NCI-H2029 (cell line): ENCODE data around the gene MARF1.
"Not testable (repeated sequence)": the region's sequence is repeated elsewhere in the genome, so short reads cannot be mapped to it uniquely, and the experiment has no call there.

Source experiments
- DNase-seq: peaks from one replicate; lab custom pipeline; 2025; lab: John Stamatoyannopoulos, UW

Gene MARF1

GRCh38 chr16:15653227-15653626, 10.3 kb upstream of the MARF1 start:
- peak; percentile 38 for DNase-seq

- no peak for DNase-seq
Measured at GRCh38 chr16:15652293-15653001, 9.5 kb upstream of the MARF1 start.

GRCh38 chr16:15650698-15651171, 7.8 kb upstream of the MARF1 start:
- DNase-seq, result no peak

GRCh38 chr16:15650019-15650697, 7.2 kb upstream of the MARF1 start, which contains the start of gene NDE1:
Gene NDE1 (plus strand): TSS chr16:15650245. CDS start chr16:15664779, 14,534 bp downstream.
- DNase-seq, result peak; percentile 78

DNA sequence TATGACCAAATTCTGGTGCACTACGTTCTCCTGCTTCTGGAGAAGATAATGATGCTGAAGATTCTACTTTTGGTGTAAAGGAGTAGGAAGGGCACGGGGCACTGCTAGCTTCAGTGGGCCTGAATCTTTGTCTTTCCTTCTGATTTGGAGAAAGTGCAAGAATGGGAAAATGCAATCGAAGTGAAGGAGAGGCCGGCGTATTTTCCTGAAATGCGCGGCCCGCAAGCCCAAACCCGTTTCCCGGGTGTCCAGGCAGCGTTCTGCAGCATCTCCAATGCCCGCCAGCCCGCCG, 6.7 kb upstream of the MARF1 start:
- no peak for DNase-seq

DNA sequence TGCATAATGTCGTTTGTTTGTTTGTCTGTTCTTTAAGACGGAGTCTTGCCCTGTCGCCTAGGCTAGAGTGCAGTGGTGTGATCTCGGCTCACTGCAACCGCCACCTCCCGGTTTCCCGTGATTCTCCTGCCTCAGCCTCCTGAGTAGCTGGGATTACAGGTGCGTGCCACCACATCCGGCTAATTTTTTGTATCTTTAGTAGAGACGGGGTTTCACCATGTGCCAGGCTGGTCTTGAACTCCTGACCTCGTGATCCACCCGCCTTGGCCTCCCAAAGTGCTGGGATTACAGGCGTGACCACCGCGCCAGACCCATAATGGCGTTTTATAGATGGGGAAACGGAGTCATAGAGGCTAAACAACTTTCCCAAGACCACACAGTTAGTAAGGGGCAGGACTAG, 6.4 kb upstream of the MARF1 start:
- DNase-seq, result not testable (repeated sequence)

DNA sequence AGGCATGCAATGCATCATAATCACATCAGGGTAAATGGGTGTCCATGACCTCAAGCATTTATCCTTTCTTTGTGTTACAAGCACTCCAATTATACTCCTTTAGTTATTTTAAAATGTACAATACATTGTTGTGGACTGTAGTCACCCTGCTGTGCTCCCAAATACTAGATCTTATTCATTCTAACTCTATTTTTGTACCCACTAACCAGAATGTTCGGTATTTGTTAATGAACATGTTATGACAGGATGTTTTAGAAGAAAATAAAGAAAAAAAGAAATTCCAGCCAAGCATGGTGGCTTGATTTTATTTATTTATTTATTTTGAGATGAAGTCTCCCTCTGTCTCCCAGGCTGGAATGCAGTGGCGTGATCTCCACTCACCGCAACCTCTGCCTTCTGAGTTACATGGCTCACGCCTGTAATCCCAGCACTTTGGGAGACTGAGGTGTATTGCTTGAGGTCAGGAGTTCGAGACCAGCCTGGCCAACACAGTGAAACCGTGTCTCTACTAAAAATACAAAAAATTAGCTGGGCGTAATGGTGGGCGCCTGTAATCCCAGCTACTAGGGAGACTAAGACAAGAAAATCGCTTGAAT, 5.3 kb upstream of the MARF1 start:
- no peak for DNase-seq

- DNase-seq, result no peak
Measured at GRCh38 chr16:15647294-15648014, 4.5 kb upstream of the MARF1 start.

DNA sequence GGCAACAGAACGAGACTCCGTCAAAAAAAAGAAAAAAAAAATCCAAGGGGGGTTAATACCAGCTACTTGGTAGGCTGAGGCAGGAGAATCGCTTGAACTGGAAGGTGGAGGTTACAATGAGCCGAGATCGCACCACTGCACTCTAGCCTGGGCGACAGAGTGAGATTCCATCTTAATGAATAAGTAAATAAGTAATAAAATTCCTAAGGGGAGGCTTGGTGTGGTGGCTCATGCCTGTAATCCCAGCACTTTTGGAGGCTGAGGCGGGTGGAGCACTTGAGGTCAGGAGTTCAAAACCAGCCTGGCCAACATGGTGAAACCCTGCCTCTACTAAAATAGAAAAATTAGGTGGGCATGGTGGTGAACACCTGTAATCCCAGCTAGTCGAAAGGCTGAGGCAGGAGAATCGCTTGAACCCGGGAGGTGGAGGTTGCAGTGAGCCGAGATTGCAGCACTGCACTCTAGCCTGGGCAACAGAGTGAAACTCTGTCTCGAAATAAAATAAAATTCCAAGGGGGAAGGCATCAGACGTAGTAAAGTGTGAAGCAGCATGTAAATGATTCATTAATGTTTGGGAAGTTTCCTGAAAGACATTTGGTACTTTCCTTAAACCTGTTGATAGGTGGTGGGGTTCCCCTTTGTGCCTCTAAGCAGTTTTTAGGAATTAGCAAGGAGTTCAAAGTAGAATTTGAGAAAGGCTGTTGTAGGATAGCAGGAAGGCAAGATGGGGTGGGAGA, 3.8 kb upstream of the MARF1 start:
- DNase-seq, result not testable (repeated sequence)

DNA sequence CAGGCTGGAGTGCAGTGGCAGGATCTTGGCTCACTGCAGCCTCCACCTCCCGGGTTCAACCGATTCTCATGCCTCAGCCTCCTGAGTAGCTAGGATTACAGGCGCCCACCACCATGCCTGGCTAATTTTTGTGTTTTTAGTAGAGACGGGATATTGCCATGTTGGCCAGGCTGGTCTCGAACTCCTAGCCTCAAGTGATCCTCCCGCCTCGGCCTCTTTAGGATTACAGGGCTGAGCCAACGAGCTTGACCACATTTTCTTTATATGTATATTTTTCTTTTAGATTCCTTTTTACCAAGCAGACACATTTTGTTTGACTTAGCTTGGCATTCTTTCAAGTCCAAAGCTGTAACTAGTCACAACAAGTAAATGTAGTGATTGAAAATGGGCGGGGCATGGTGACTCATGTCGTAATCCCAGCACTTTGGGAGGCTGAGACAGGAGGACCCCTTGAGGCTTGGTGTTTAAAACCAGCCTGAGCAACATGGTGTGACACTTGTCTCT, 2.1 kb upstream of the MARF1 start:
- DNase-seq, result not testable (repeated sequence)

GRCh38 chr16:15644267-15644961, 1.5 kb upstream of the MARF1 start:
- no peak for DNase-seq

DNA sequence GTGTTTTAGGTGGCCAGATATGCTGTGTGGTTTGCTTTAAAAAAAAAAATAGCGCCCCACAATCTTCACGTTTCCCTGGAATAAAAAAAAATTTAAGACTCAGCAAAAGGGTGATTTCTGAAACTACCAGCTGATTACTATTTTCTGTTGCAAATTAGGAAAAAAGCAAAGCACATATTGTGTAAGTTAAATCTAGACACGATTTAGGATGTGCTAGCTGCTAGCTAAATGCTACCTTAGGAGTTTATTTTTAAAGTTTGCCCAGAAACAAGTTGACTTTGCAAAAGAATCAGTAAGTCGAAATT, 944 bp upstream of the MARF1 start:
- no peak for DNase-seq

DNA sequence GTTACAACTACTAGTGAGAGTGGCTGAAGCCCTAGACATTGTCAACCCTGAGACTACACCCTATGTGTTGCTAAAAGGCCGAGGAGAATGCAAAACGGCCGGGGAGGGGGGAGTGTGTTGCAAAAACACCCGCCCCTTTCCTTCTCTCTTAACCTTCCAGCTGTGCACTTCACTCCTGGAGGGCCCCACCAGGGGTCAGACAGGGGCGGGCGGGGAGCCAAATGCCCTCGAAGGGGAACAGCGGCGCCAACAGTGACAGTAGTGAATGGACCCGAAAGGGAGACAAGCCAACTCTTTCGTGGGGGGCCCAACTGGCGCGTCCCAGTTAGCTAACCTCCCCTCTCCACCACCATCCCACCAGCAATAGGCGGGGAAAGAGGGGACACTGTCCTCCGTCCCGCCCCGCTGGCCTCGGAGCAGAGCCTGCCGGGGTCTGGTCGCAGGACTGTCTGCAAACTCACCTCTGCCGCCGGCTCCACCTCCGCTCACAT, 352 bp downstream of the MARF1 start:
- DNase-seq, result peak; percentile 84

GRCh38 chr16:15641753-15642556, 999 bp downstream of the MARF1 start:
- no peak for DNase-seq

DNA sequence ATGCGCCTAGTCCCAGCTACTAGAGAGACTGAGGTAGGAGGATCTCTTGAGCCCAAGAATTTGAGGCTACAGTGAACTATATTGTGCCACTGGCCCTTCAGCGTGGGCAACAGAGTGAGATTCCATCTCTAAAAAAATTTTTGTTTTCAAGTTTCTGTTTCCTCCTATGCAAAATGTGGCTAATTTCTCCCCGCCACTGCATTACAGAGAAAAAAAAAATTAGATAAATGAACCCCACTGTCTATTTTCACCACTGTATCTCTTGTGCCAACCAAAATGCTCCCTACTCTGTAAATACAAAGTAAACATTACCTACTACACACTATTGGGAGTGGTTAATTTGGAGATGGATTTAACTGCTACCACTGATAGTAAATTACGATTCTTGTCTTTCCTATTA, 2.0 kb downstream of the MARF1 start:
- no peak for DNase-seq

- DNase-seq, result no peak
Measured at GRCh38 chr16:15639061-15639568, 3.8 kb downstream of the MARF1 start.

DNA sequence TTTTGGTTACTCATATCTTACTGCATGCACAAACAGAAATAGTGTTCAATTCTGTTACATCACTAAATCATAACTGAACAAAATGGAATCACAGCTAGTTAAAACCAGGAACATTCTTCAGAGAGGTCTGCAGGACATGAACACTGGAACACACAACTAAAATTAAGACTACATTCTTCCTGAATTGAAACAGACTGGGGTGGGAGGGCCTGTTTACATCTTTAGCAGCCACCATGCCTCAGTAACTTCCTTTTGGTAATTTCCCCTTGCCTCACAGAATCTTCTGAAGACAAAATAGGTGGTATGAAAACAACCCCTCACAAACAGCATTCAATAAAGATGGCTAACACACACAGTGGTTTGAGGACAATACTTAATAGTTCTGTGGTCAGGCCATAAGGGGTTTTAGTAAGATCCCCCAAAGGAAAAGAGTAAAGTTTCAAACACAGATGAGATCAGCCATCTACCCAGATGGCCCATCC, 6.5 kb downstream of the MARF1 start:
- DNase-seq, result no peak

- DNase-seq, result no peak
Measured at GRCh38 chr16:15635926-15636325, 7.0 kb downstream of the MARF1 start.

- no peak for DNase-seq
Measured at GRCh38 chr16:15631730-15632409, 11.1 kb downstream of the MARF1 start.
